ENCODE data around the gene SHC2. TPM values are rescaled to one million over a fixed set of nuclear protein-coding genes. Genes with fewer than 3 reads are reported as not detected.

SHC2 gene
- total and polyA plus RNA-seq, 8 donors, result 13.8 to 169 (median 36.6) TPM

- no peak for DNase-seq
- Histone ChIP-seq H3K4me3 (no peak overlapping the region), H3K36me3 (no peaks in the 10 kb centered on the region), H3K27ac (no peak overlapping the region), H3K27me3 (no peaks in the 10 kb centered on the region), H3K9me3 (no peaks in the 10 kb centered on the region), H3K4me1 (no peaks in the 10 kb centered on the region)
- intact Hi-C loops (cut with DNase I; ENCODE audit: low total_unique reads), result no loop called here
- TF ChIP-seq EP300 (IDR thresholded peaks at IDR 0.05) (no peak), CTCF (IDR thresholded peaks at IDR 0.05) (no peak), POLR2AphosphoS5 (IDR thresholded peaks at IDR 0.05) (no peak), POLR2A (IDR thresholded peaks at IDR 0.05) (no peak)
- 73 to 83% (median 77%) methylated on average over 27 of the region's 27 CpGs for WGBS, 5 donors
These were observed 7.9 kb upstream of the SHC2 start for GRCh38 chr19:468587-469256.

DNA sequence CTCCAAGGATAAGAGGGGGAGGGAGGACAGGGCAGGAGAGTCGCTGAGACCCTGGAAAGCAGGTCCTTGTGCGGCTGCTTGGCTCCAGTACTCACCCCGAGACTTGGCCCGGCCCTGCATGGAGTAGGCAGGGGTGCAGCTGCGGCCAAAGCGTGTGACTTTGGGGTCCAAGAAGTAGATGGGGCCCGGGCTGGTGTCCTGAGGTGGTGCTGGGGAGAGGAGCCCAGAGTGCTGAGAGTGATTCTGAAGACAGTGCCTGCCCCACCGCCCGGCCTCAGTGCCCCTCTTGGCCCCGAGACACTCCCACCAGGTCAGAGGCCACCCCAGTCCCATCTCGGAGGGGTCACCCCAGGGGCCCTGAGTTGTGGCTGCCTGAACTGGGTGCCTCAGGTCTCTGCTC lies 6.7 kb upstream of the SHC2 start:
- H3K36me3 ChIP-seq, result no peaks in the 10 kb centered on the region
- no peaks in the 10 kb centered on the region for H3K4me1 ChIP-seq
- no peak for TF ChIP-seq POLR2AphosphoS5 (IDR thresholded peaks at IDR 0.05)
- TF ChIP-seq EP300 (IDR thresholded peaks at IDR 0.05), result no peak
- no peak for TF ChIP-seq CTCF (IDR thresholded peaks at IDR 0.05)
- TF ChIP-seq POLR2A (IDR thresholded peaks at IDR 0.05), result no peak
- 71 to 78% (median 74%) methylated on average over 8 to 11 of the region's 11 CpGs for WGBS, 5 donors
- DNase-seq, result no peak
- H3K9me3 ChIP-seq, result no peaks in the 10 kb centered on the region
- H3K4me3 ChIP-seq, result no peak overlapping the region
- peaks cover 0 to 2% (median 0%) of the 10 kb centered on the region in 3 donors for H3K27me3 ChIP-seq
- intact Hi-C loops (cut with DNase I; ENCODE audit: low total_unique reads), result no loop called here
- H3K27ac ChIP-seq, result no peak overlapping the region

- no peak for DNase-seq
These were observed 4.4 kb upstream of the SHC2 start for GRCh38 chr19:465056-465816.

DNA sequence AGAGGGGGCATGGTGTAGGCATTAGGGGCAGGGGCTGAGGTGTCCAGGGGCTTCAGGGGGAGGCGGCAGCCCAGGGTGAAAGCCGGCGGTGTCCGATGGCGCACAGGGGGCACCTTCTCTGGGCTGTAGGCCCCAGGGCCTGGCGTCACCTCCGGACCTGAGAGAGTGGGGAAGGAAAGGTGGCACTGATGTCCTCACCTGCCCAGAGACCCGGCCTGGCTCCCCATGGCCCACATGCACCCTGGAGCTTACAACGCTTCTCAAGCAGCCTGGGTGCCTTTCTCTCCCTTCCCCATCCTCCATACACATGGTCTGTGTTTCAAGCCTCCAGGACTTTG lies 3.3 kb upstream of the SHC2 start:
- H3K4me3 ChIP-seq, result no peak overlapping the region
- H3K36me3 ChIP-seq, result no peaks in the 10 kb centered on the region
- TF ChIP-seq POLR2AphosphoS5 (IDR thresholded peaks at IDR 0.05) (no peak), POLR2A (IDR thresholded peaks at IDR 0.05) (no peak), CTCF (IDR thresholded peaks at IDR 0.05) (no peak), EP300 (IDR thresholded peaks at IDR 0.05) (no peak)
- no peaks in the 10 kb centered on the region for H3K9me3 ChIP-seq
- peaks cover 0 to 32% (median 14%) of the 10 kb centered on the region in 3 donors for H3K27me3 ChIP-seq
- WGBS, 5 donors, result 83 to 89% (median 85%) methylated on average over 2 to 9 of the region's 9 CpGs
- intact Hi-C loops (cut with DNase I; ENCODE audit: low total_unique reads), result no loop called here
- H3K4me1 ChIP-seq, result peaks cover 19 to 26% (median 24%) of the 10 kb centered on the region in 4 donors
- DNase-seq, result no peak
- no peak overlapping the region for H3K27ac ChIP-seq

More at GRCh38 chr19:465056-465816, 4.4 kb upstream of the SHC2 start:
- Histone ChIP-seq H3K27ac (no peak overlapping the region), H3K27me3 (peaks cover 0 to 22% (median 10%) of the 10 kb centered on the region in 3 donors), H3K4me3 (no peak overlapping the region), H3K4me1 (peaks cover 12 to 15% (median 15%) of the 10 kb centered on the region in 4 donors), H3K9me3 (no peaks in the 10 kb centered on the region), H3K36me3 (no peaks in the 10 kb centered on the region)
- 88 to 96% (median 93%) methylated on average over 3 of the region's 3 CpGs for WGBS, 5 donors
- intact Hi-C loops (cut with DNase I; ENCODE audit: low total_unique reads), result no loop called here
- TF ChIP-seq EP300 (IDR thresholded peaks at IDR 0.05) (no peak), CTCF (IDR thresholded peaks at IDR 0.05) (no peak), POLR2A (IDR thresholded peaks at IDR 0.05) (no peak), POLR2AphosphoS5 (IDR thresholded peaks at IDR 0.05) (no peak)

Measured in stomach (tissue), 9 donors.